MCF 10A (cell line): ENCODE data around the gene JADE1. TPM values are rescaled to one million over a fixed set of nuclear protein-coding genes. Genes with fewer than 3 reads are reported as not detected.
A peak's percentile ranks its signal among the peaks of the same experiment; 100 is the strongest.

ENCODE experiments used
- BruUV-seq: library from RNA; stranded (reverse); fragments of 400-500 nt; replicated peaks from 2 replicates; lab custom pipeline; 2021; lab: Mats Ljungman, UMichigan
- CTCF ChIA-PET: fragments of 300-600 bp; sonication (Branson Sonifier 250); formaldehyde crosslinking; extraction: SDS; loops from one replicate; lab custom pipeline; 2021; ENCODE audit warnings: antibody characterized with exemption, inconsistent platforms; lab: Yijun Ruan, JAX
- POLR2A ChIA-PET: fragments of 300-600, 350-650 bp; sonication (Branson Sonifier 250); formaldehyde crosslinking; extraction: SDS; loops from one replicate; lab custom pipeline; 2020; ENCODE audit warnings: antibody characterized with exemption, inconsistent platforms; lab: Yijun Ruan, JAX
- DNase-seq: peaks from one replicate; pipeline ENCODE4 v3.0.0-alpha.2; 2018; ENCODE audit not compliant: unreplicated experiment
- H3K27ac Mint-ChIP-seq: one replicate; pipeline ENCODE4 v1.8.0; 2022; ENCODE audit warnings: mild to moderate bottlenecking, low read depth, mixed read lengths; ENCODE audit not compliant: unreplicated experiment
- H3K27me3 Mint-ChIP-seq: one replicate; pipeline ENCODE4 v1.8.0; 2022; ENCODE audit warnings: mixed read lengths; ENCODE audit not compliant: insufficient read depth, unreplicated experiment
- H3K36me3 Mint-ChIP-seq: one replicate; pipeline ENCODE4 v1.8.0; 2022; ENCODE audit warnings: mild to moderate bottlenecking, moderate library complexity, mixed read lengths; ENCODE audit not compliant: insufficient read depth, unreplicated experiment
- H3K4me1 Mint-ChIP-seq: one replicate; pipeline ENCODE4 v1.8.0; 2022; ENCODE audit warnings: mixed read lengths; ENCODE audit not compliant: insufficient read depth, unreplicated experiment
- H3K4me3 Mint-ChIP-seq: one replicate; pipeline ENCODE4 v1.8.0; 2022; ENCODE audit warnings: mild to moderate bottlenecking, moderate library complexity, mixed read lengths; ENCODE audit not compliant: unreplicated experiment
- H3K9me3 Mint-ChIP-seq: one replicate; pipeline ENCODE4 v1.8.0; 2022; ENCODE audit warnings: mixed read lengths; ENCODE audit not compliant: unreplicated experiment
- intact Hi-C: fragments of 100-400 bp; cut with micrococcal nuclease; formaldehyde crosslinking; loops from 2 replicates; pipeline ENCODE4 v1.14.1; 2022
- total RNA-seq: library from RNA; stranded (reverse); gene quantifications from 2 replicates; pipeline ENCODE4 v1.2.3, GENCODE V29; 2022
- TF ChIP-seq, protein P1 (sequence below): fragments of 200-600 bp; IDR thresholded peaks from one replicate; pipeline ENCODE4 v1.8.0; 2022; ENCODE audit warnings: antibody characterized with exemption, mild to moderate bottlenecking; ENCODE audit not compliant: unreplicated experiment

JADE1 gene
- total RNA-seq, 1 experiment from 2014 or later = 25.9 TPM

- Mint-ChIP-seq H3K9me3 (no peaks in the 10 kb centered on the region), H3K27me3 (no peaks in the 10 kb centered on the region), H3K36me3 (peaks cover 88% of the 10 kb centered on the region), H3K4me1 (no peaks in the 10 kb centered on the region), H3K4me3 (no peak overlapping the region), H3K27ac (no peak overlapping the region)
- TF ChIP-seq, protein P1, sequence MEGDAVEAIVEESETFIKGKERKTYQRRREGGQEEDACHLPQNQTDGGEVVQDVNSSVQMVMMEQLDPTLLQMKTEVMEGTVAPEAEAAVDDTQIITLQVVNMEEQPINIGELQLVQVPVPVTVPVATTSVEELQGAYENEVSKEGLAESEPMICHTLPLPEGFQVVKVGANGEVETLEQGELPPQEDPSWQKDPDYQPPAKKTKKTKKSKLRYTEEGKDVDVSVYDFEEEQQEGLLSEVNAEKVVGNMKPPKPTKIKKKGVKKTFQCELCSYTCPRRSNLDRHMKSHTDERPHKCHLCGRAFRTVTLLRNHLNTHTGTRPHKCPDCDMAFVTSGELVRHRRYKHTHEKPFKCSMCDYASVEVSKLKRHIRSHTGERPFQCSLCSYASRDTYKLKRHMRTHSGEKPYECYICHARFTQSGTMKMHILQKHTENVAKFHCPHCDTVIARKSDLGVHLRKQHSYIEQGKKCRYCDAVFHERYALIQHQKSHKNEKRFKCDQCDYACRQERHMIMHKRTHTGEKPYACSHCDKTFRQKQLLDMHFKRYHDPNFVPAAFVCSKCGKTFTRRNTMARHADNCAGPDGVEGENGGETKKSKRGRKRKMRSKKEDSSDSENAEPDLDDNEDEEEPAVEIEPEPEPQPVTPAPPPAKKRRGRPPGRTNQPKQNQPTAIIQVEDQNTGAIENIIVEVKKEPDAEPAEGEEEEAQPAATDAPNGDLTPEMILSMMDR = no peak
- BruUV-seq = no TSS peak
- POLR2A ChIA-PET = interaction anchor here (0.6 kb wide), 1 partner anchor 35 kb away, joined by 3 read pairs; no protein-coding TSS in a partner anchor
- intact Hi-C loops = no loop called here
- CTCF ChIA-PET = interaction anchor here (0.6 to 1.8 kb wide), 2 partner anchors 105 to 406 kb away, joined by 3 to 6 read pairs; no protein-coding TSS in a partner anchor
- no peak for DNase-seq
These were observed 50.6 kb downstream of the JADE1 start for GRCh38 chr4:128859887-128860677.

DNA sequence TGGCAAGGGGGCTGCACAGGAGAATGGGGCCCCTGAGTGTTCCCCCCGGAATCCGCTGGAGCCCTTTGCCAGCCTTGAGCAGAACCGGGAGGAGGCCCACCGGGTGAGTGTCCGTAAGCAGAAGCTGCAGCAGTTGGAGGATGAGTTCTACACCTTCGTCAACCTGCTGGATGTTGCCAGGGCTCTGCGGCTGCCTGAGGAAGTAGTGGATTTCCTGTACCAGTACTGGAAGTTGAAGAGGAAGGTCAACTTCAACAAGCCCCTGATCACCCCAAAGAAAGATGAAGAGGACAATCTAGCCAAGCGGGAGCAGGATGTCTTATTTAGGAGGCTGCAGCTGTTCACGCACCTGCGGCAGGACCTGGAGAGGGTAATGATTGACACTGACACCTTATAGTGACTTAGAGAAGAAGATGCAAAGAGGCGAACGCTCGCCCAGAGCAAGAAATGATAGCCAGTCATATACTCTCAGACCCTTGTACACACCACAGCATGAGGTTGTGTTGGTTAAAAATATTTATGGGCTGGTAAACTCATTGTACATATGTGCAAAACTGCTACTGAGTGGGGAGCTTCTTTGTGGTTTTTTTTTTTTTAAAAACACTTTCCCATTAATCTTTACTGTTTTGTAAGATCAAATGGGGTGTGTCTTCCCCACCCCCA, 52.5 kb downstream of the JADE1 start:
- H3K9me3 Mint-ChIP-seq = no peaks in the 10 kb centered on the region
- TF ChIP-seq, protein P1 = no peak
- no peak for DNase-seq
- CTCF ChIA-PET = interaction anchor here (0.6 to 3.1 kb wide), 17 partner anchors 12 to 558 kb away, joined by 3 to 40 read pairs (median 4); partner anchors contain the start of gene JADE1
- POLR2A ChIA-PET = interaction anchor here (1.1 kb wide), 1 partner anchor 49 kb away, joined by 8 read pairs; no protein-coding TSS in a partner anchor
- peaks cover 94% of the 10 kb centered on the region for H3K36me3 Mint-ChIP-seq
- H3K27me3 Mint-ChIP-seq = no peaks in the 10 kb centered on the region
- no peak overlapping the region for H3K4me3 Mint-ChIP-seq
- no TSS peak for BruUV-seq
- intact Hi-C loops = no loop called here
- H3K27ac Mint-ChIP-seq = no peak overlapping the region
- no peaks in the 10 kb centered on the region for H3K4me1 Mint-ChIP-seq

DNA sequence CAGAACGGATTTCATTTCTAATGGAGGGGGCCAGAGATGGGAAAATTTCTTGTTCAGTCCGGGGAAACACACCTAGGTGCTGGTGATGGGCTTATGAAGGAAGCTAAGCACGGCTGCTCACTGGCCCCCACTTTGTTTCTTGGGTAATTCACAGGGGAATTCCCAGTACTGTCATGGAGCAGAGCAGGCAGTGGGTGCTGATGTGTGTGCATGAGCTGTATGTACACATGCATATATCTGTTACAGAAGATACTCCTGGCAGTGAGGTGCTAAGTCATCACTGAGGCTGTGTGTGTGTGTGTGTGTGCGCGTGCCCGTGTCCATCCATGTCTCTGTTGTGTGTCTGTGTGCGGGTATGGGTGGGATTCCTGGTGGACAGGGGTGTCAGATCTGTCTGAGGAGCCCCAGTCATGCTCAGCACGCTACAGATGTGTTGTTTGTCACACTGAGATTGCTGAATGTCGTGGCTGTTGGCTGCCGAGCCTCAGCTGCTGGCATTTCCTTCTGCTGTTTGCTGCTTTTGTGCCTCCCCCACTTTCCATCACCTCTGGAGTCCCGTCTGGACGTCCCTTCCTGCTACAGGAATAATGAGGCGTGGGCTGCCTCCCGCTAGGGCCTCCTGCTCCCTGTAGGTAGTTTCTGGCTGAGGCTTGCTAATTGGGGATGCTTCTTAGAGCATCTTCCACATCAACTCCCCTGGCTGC, 53.3 kb downstream of the JADE1 start:
- no peaks in the 10 kb centered on the region for H3K9me3 Mint-ChIP-seq
- BruUV-seq = no TSS peak
- TF ChIP-seq, protein P1 = no peak
- ChIA-PET POLR2A (interaction anchor here (0.8 to 1.1 kb wide), 3 partner anchors 8 to 671 kb away, joined by 4 to 8 read pairs (median 4); no protein-coding TSS in a partner anchor), CTCF (interaction anchor here (0.6 to 3.1 kb wide), 39 partner anchors 8 to 440 kb away, joined by 3 to 40 read pairs (median 4); partner anchors contain the start of gene JADE1)
- peak overlapping the region; percentile 47 for H3K27ac Mint-ChIP-seq
- peaks cover 93% of the 10 kb centered on the region for H3K36me3 Mint-ChIP-seq
- no peaks in the 10 kb centered on the region for H3K27me3 Mint-ChIP-seq
- no peak overlapping the region for H3K4me3 Mint-ChIP-seq
- no peak for DNase-seq
- H3K4me1 Mint-ChIP-seq = no peaks in the 10 kb centered on the region
- intact Hi-C loops = loop anchor here (1.0 kb wide), 5 partner anchors 52 to 671 kb away; no protein-coding TSS in a partner anchor
